ENCODE results near the gene FNIP1.
"Not testable (repeated sequence)": the region's sequence is repeated elsewhere in the genome, so short reads cannot be mapped to it uniquely, and the experiment has no call there.

Gene FNIP1

DNA sequence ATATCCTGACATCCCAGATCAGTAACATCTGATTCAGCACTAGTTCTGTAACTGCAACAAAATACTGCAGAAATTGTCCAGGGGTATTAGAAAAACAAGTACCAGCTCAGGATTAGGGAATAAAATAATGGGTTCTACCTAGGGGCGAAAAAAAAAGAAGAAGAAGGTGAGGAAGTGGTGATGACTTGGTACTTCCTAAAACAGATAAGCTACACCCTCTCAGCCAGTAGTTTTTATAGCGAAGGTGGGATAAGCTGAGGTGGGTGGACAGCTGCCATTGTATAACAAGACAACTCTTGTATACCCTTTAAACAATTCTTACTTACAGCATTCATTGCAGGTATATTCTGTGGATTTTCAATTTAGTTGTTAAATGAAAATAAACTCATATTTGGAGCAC lies 180.9 kb downstream of the FNIP1 start:
- DNase-seq (ENCODE audit: insufficient read length, low spot score) = no peak
- no peak for FAIRE-seq

DNA sequence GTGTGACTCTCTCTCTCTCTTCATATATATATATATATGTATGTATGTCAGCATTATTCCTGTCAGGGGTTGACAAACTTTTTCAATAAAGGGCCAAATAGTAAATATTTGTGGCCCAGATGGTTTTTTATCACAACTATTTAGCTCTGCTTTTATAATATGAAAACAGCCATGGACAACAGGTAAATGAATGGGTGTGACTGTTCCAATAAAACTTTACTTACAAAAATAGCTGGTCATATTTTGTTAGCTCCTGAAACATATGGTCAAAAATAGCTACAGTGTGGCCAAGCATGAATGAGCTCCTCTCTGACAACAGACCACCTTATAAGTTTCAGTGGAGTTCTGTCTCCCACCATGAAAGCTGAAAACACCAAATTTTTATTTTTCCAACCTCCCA lies 183.4 kb downstream of the FNIP1 start:
- FAIRE-seq (no peak), DNase-seq (ENCODE audit: insufficient read length, low spot score) (no peak)

DNA sequence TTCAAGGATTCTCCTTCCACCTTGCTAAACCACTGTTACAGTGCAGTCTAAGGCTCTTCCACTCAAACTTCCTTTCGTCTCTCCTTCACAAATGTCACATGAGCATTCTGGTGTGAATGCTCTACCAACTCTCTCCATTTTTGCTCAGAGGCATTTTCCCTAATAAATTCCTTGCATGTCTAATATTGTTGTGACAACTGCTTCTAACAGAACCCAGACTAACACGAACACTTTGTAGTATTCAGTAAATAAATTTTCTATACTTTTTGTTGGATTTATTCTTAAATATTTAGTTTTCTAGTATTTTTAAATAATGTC lies 185.8 kb downstream of the FNIP1 start:
- DNase-seq (ENCODE audit: insufficient read length, low spot score) (no peak), FAIRE-seq (no peak)

DNA sequence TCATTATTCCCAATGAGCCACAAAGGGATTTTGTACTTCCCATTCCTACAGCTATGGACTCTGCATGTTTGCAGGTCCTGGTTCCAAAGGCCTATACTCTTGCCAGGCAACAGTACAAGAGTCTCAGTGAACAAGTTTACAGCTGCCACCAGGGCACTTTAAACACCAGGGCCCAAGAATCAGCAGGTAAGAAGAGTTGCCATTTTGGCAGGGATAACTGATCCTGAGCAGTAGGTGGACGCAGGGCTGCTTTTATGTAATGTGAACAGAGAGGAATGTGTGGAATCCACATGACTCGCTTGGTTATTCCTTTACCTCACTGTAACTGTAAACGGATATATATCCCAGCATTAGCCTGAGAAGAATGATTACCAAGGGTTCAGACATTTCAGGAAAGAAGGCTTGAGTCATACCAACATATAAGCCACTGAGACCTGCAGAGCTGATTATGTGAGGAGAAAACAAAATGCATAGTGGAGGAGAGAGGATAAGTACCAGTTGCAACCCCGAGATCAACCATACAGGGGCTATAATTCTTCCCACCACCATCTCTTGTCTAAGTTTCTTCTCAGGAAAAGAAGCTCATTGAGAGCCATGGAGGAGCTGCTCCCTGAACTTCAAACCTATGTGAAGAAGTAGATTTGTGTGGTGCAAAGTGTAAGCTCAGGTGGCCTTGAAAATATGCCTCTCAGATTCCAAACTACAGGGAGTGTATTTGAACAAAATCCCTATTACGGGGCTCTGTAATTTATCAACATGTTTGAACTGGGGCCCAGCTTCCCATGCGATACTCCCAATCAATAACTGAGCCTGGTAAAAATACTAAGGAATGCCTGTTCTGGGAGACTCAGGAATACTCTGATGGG lies 186.4 kb downstream of the FNIP1 start:
- FAIRE-seq = peak; percentile 31
- DNase-seq (ENCODE audit: insufficient read length, low spot score) = peak; percentile 75

DNA sequence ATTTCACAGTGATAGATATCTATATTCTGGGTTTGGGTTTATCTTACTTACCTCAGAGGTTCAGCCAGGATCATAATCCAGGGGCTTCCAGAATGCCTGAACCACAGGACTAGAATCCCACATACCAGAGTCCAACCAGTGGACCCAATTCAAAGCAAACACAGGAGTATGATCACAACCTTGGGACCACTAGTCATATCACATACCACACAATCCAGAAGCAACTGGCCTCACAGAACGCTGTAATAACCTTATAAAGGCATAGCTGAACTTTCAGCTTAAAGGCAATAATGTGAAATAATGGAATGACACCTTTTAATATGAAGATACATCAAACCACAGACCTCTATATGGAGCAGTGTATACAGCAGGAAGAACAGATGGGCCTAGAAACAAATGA lies 187.0 kb downstream of the FNIP1 start:
- FAIRE-seq (no peak), DNase-seq (ENCODE audit: insufficient read length, low spot score) (no peak)

DNA sequence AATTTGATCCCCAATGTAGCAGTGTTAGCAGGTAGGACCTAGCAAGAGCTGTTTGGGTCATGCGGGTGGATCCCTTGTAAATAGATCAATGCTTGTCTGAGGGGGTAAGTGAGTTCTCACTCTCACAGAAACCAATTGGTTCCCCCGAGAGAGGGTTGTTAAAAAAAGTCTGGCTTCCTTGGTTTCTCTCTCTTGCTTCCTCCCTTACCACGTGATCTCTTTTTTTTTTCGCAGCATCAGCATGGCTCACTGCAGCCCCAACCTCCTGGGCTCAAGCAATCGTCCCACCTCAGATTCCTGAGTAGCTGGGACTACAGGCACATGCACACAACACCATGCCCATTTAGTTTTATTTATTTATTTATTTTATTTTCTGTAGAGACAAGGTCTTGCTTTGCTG lies 188.2 kb downstream of the FNIP1 start:
- DNase-seq (ENCODE audit: insufficient read length, low spot score) (no peak), FAIRE-seq (no peak)

DNA sequence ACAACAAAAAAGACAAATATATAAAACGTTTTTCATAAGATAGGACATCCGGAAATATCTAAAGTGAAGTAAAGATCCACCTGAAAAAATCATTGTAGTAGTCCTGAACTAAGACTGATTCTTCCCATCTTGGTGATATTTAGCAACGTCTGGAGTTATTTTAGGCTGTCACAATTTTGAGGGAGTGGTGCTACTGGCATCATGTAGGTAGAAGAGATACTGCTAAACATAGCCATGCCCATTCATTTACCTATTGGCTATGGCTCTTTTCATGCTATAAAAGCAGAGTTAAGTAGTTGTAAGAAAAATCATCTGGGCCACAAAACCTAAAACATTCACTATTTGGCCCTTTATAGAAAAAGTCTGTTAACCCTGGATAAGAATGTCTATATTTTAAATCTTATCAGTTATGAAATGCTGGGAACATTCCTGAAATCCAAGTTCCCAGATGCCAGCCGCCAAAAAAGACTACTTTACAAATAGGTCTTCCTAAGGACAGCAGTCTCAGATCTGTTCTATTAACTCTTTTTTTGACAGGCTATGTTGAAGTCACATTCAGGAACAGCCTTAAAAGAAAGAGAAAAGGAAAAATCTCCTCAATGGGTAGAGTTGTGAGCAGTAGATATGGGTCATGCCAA lies 188.8 kb downstream of the FNIP1 start:
- FAIRE-seq (no peak), DNase-seq (ENCODE audit: insufficient read length, low spot score) (no peak)

DNA sequence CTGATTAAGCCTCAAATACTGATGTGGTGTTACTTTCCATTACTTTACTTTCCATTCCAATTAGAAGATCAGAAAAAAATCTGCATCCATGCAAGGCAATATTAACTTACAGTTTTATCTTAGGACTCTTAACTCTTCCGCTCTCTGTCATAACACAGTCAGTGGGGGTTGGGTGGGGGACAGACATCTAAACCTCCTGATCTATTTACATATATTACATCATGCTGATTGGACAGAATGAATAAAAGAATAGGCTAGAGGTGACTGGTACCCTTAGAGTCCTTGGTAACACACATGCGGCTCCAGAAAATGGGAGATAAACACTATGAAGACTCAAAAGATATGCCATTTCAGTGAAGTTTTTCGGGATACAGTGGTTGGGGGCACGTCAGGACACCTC lies 189.4 kb downstream of the FNIP1 start:
- no peak for DNase-seq (ENCODE audit: insufficient read length, low spot score)
- no peak for FAIRE-seq

DNA sequence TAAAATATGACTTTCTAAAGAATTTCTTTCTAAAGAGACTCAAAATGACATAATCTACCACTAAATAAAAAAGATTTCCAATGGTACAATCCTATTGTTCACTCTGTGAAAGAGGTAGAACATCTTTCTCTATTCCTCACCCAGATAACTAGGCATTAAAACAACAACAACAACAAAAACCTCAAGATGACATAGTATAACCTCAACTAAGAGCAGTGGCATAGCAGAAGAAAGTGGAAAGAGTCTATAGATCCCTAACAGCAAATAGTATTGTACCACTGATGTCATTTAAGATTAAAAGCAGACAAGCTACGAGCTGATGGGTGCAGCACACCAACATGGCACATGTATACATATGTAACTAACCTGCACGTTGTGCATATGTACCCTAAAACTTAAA lies 191.7 kb downstream of the FNIP1 start:
- DNase-seq (ENCODE audit: insufficient read length, low spot score) (no peak), FAIRE-seq (no peak)

DNA sequence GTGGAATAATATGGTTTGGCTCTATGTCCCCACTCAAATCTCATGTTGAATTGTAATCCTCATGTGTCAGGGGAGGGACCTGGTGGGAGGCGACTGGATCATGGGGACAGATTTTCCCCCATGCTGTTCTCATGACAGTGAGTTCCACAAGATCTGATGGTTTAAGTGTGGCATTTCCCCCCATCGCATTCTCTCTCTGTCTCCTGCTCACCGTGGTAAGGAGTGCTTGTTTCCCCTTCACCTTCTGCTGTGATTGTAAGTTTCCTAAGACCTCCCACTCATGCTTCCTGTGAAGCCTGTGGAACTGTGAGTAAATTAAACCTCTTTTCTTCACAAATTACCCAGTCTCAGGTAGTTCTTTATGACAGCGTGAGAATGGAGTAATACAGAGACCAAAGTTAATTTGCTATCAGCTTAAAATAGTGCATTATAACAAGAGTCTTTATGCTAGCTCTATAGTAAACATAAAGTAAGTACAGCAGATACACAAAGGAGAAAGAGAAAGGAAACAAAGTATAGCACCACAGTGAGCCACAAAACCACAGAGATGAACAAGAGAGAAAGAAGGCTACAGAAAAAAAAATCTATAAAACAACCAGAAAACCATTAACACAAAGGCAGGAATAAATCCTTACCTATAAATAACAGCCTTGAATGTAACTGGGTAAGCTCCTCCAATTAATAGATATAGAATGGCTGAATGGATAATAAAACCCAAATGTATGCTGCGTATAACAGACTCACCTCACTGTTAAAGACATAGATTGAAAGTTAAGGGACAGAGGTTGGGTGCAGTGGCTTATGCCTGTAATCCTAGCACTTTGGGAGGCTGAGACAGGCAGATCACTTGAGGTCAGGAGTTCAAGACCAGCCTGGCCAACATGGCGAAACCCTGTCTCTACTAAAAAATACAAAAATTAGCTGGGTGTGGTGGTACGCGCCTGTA lies 201.5 kb downstream of the FNIP1 start:
- FAIRE-seq (no peak), DNase-seq (ENCODE audit: insufficient read length, low spot score) (no peak)

DNA sequence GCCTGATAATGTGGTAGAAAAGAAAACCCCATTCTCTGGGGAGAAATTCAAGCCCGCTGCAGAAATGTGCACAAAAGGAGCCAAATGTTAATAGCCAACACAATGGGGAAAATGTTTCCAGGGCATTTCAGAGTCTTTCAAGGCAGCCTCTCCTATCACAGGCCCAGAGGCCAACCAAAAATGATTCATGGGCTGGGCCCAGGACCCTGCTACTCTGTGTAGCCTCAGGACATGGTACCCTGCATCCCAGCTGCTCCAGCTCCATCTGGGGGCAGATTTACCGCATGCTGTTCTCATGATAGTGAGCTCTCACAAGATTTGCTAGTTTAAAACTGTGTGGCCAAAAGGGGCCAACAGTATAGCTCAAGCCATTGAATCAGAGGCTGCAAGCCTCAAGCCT lies 202.9 kb downstream of the FNIP1 start:
- DNase-seq (ENCODE audit: insufficient read length, low spot score) (no peak), FAIRE-seq (no peak)

DNA sequence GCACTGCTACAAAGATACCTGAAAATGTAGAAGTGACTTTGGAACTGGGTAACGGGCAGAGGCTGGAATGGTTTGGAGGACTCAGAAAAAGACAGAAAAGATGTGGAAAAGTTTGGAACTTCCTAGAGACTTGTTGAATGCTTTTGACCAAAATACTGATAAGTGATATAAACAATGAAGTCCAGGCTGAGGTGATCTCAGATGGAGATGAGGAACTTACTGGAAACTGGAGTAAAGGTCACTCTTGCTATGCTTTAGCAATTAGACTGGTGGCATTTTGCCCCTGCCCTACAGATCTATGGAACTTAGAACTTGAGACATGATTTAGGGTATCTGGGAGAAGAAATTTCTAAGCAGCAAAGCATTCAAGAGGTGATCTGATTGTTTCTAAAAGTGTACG lies 203.4 kb downstream of the FNIP1 start:
- not testable (repeated sequence) for DNase-seq (ENCODE audit: insufficient read length, low spot score); FAIRE-seq

Data from HTR-8/SVneo (cell line).